Right lobe of liver (tissue), 4 donors: Measurements from ENCODE around the gene SLC39A10.

Experiments
- CTCF ChIP-seq, 4 donors: fragments of 200-600 bp in 3 of 4; fragments of 450-650 bp in 1 of 4; IDR thresholded peaks; one replicate each; pipeline versions ENCODE4 v1.5.1 to v1.8.0; 2016 to 2022; ENCODE audit warnings: antibody characterized with exemption in 4 of 4, mild to moderate bottlenecking in 2 of 4
- POLR2A ChIP-seq: fragments of 450-650 bp; IDR thresholded peaks from one replicate; pipeline ENCODE4 v1.6.1; 2017; ENCODE audit warnings: antibody characterized with exemption, mild to moderate bottlenecking
- donor health status: DM: no; HTN: no; CAD: no.
- donor health status: DM: no; HTN: no; CAD: no.
- donor health status: DM: no; HTN: yes; CAD: no.

- TF ChIP-seq CTCF (IDR thresholded peaks at IDR 0.05) (no peak), POLR2A (no peak)
Observed at GRCh38 chr2:195756218-195756942, 99.4 kb downstream of the SLC39A10 start.
